Left colon (tissue), 2 donors: ENCODE measurements around the gene HERC2. TPM values are rescaled to one million over a fixed set of nuclear protein-coding genes. Genes with fewer than 3 reads are reported as not detected.
"Not testable (repeated sequence)": the region's sequence is repeated elsewhere in the genome, so short reads cannot be mapped to it uniquely, and the experiment has no call there.

Source experiments
- ATAC-seq: fragments of 200-7000 bp; cut with Tn5 transposase; one replicate; pipeline ENCODE4 v1.9.1; 2020; ENCODE audit warnings: mild to moderate bottlenecking, moderate library complexity
- DNase-seq, 2 donors: peaks; one replicate each; pipeline ENCODE4 v3.0.0-alpha.2; 2020
- intact Hi-C, 2 donors: fragments of 100-400 bp; cut with DNase I in 1 of 2; cut with micrococcal nuclease in 1 of 2; formaldehyde crosslinking; loops; one replicate each; pipeline versions ENCODE4 v1.11.2 to v1.14.0; 2022; cut with DNase I, micrococcal nuclease
- total RNA-seq, 2 donors: library from RNA; stranded (reverse); fragmentation: NEBNext Ultra II Directional; extraction: Animal tissue kit (Norgen Biotek cat#: 25700); gene quantifications; one replicate each; pipeline ENCODE4 v1.2.1, GENCODE V29; 2021
- donor health status: DM: no; HTN: no; CAD: no.
- donor health status: DM: yes; HTN: yes; CAD: no.

The HERC2 gene
- total RNA-seq, 2 donors from 2014 or later = 68.9 to 73.1 TPM

- ATAC-seq, intact Hi-C loops, DNase-seq: not testable (repeated sequence)
Measured at GRCh38 chr15:28231743-28232142, 90.2 kb downstream of the HERC2 start.

DNA sequence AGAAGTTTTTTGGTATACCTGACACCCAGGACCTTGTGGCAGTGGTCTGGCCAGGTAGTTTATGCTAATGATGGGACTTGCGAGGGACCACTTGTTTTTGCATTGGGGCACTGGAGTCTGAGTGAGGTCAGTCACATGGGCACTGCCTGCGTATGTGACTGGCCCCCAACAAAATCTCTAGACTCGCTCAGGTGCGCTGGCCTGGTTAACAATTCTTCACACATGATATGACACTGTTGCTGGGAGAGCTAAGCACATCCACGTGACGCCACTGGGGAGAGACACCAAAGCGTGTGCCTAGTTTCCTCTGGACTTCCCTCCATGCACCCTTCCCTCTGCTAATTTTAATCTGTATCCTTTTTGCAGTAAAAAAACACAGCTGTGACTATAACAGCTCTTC lies 90.6 kb downstream of the HERC2 start:
- intact Hi-C loops, DNase-seq, ATAC-seq: not testable (repeated sequence)

GRCh38 chr15:28228990-28229640 lies 92.9 kb downstream of the HERC2 start:
- ATAC-seq, intact Hi-C loops: not testable (repeated sequence)

DNA sequence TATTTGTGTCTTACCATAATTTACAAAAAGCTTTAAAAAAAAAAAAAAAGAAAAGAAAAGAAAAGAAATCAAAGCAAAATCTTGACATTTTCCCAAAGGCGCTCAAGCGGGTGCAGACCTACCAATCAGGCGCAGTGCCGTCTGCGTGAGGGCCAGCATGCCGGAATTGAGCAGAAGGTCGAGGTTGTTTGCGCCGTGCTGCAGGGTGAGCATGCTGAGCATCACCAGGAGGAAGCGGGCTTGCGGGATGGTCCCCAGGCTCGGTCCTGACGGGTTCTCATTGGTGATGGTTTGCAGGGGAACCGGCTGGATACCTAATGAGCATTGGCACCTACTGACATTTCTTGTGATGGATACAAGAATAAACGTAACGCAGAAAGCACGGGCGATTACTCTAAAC lies 93.9 kb downstream of the HERC2 start:
- DNase-seq = no peak
- no peak for ATAC-seq
- intact Hi-C loops = no loop called here

More at GRCh38 chr15:28228990-28229640, 92.9 kb downstream of the HERC2 start:
- DNase-seq = not testable (repeated sequence)

GRCh38 chr15:28227303-28227702 lies 94.7 kb downstream of the HERC2 start:
- intact Hi-C loops, ATAC-seq, DNase-seq: not testable (repeated sequence)

GRCh38 chr15:28222612-28223011 lies 99.4 kb downstream of the HERC2 start:
- ATAC-seq, intact Hi-C loops, DNase-seq: not testable (repeated sequence)

DNA sequence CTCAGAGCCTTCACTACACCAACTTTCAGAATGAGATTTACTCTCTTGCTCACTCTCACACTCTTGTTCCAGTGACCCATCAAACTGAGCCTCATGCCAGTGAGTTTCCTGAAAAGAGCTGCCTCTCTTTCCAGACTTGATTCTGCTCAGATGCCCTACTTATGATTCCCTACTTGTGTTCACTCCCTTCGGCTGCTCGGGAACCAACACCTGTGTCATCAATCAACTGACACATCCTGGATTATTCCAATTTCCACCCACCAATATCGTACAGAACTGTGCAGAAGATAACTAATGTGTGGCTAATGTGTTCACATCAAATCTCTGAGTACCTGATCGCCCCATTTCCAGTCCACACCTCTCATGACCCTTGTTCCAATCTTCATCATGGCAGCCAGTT lies 100.3 kb downstream of the HERC2 start:
- DNase-seq, intact Hi-C loops, ATAC-seq: not testable (repeated sequence)

GRCh38 chr15:28219116-28219515 lies 102.9 kb downstream of the HERC2 start:
- intact Hi-C loops = no loop called here
- no peak for ATAC-seq
- no peak for DNase-seq

DNA sequence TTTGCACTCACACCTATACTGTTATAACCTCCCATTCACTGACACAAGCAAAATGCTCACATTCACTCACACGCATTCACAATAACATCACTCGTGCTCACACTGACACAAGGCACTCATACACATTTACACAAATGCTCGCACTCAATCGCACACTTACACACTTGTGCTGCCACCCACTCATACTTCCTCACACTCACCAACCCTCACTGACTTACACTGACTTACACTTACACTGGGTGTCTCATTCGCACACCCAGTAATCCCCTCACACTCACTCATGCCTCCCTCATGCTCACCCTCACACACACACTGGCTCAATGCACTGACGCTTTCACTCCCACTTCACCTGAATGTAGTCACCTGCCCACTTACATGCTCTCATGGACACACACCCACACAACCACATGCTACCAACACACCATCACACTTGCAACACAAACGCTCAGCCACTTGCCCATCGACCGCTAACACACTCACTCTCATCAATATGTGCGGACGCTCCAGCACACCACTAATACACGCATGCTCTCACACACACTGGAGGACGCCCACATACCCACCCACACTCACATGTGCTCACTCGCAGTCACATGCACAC lies 104.9 kb downstream of the HERC2 start:
- DNase-seq, intact Hi-C loops, ATAC-seq: not testable (repeated sequence)

DNA sequence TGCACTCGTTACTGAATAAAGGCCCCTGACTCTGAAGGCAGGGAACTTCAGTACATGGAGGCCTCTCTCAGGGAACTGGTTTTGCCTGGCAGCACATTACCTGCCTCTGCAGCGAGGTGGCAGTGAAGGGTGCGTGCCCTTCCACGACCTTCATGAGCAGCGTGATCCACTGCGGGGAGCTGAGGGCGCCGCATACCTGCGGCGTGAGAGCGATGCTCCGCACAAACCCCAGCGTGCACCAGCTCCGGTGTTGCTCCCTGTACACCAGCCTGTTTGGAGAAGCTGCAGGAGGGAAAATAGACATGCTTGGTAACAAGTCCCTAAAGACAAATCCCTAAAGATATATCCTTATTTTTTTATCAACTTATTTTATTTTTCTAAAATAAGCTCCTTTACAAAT lies 106.5 kb downstream of the HERC2 start:
- ATAC-seq, intact Hi-C loops, DNase-seq: not testable (repeated sequence)

- intact Hi-C loops, DNase-seq, ATAC-seq: not testable (repeated sequence)
Measured at GRCh38 chr15:28214006-28214790, 107.8 kb downstream of the HERC2 start.

- ATAC-seq, DNase-seq, intact Hi-C loops: not testable (repeated sequence)
Measured at GRCh38 chr15:28213393-28213792, 108.6 kb downstream of the HERC2 start.

GRCh38 chr15:28208583-28208982 lies 113.4 kb downstream of the HERC2 start:
- intact Hi-C loops = no loop called here
- no peak for DNase-seq
- ATAC-seq = no peak

DNA sequence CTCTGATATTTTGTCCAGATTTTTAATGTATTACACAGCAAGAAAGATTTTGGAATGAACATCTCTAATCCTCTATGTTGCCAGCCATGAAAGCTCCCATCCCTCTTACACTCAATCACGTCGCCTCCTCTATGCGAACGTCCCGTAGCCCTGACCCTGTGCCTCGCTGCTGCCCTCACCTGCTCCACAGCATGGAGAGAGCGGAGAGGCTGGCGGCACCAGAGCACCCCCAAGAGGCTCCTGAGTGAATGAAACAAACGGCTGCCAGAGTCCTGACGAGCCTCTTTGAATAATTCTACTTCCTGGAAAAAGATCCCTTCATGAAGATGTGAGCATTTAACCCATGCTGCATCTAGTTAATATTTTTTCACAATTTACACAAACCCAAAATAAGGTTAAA lies 116.3 kb downstream of the HERC2 start:
- DNase-seq, intact Hi-C loops: not testable (repeated sequence)
- ATAC-seq = peak; percentile 26

DNA sequence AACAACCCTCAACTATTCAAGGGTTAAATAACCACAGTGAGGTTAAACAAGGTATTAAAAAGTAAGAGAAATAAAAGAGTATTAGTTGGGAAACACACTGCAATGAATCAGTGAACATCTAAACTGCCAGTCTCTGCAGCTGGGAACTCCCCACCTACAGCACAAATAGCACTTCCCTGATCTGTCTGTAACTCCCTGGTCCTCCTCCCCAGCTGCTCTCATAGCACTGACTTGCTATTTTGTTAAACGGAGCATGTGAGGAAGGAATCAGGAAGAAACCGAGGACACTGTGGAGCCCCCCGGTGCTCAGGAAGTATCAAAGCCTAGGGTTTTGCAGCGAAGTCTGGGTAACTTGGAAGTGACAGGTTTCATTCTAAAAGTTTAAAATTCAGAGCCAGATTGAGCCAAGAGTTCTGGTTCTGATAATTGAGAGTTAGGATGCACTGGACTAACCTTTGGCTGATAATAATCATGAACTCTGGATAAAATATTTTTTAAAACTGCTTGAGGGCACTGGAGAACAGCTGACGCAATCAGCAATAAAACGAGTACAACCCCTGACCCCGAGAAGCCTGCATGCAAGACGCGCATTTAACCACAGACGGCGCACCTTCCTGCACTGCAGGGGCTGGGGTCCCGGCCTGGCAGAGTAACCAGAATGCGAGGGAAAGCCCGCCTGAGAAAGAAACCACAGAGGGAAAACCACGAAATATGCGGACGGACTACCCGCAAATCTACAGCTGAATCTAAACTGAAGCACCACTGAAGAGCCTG lies 118.7 kb downstream of the HERC2 start:
- intact Hi-C loops, ATAC-seq, DNase-seq: not testable (repeated sequence)

DNA sequence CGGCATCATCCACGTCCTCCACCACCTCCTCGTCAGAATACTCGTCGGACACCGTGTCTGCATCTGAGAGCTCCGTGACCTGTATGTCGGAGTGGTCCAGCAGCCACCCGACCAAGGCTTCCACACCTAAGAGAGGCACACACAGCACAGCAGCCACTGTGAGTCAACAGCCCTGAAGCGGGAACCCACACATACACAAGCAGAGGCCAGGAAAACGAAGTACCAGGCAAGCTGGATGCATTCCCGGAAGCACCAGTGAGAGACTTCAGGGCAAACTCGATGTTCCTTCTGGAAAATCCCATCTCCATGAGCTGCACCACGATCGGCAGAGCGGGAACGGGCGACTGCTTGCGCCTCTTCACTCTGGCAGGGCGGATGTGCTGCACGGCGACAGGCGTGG lies 119.9 kb downstream of the HERC2 start:
- intact Hi-C loops, ATAC-seq, DNase-seq: not testable (repeated sequence)

DNA sequence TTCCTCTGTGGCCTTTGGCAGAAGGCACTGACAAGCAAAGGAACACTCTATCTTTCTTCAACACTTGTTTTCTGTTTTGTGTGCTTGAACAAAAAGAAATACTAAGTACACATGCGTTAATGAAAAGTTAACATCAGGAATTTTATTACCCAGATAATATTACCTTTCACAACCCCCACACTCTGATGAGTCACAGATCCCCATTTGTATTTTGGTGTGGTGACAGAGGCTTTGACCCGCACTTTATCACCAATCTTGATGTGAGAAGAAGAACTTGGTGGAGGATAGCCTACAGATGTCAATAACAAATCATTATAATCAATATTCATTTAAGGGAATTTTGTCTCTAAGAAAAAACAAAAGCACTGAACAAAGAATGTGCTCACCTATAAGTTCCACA lies 123.8 kb downstream of the HERC2 start:
- intact Hi-C loops, DNase-seq, ATAC-seq: not testable (repeated sequence)

DNA sequence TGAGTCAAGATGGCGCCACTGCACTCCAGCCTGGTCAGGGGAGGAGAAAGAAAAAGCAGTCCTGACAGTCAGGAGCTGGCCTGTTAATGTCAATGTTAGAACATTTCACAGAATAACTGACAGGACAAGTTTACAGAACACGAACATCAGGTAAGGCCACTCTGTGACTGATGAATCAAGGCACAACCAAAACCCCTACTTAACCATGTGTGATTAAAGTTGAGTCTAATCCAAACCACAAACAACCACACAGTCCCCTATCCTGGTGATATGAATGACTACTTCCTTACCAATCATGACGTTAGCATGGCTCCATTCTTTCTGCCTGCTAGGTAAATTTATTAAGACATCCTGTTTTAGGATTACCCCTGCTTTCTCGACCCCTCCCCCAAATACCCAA lies 124.3 kb downstream of the HERC2 start:
- DNase-seq, ATAC-seq, intact Hi-C loops: not testable (repeated sequence)

DNA sequence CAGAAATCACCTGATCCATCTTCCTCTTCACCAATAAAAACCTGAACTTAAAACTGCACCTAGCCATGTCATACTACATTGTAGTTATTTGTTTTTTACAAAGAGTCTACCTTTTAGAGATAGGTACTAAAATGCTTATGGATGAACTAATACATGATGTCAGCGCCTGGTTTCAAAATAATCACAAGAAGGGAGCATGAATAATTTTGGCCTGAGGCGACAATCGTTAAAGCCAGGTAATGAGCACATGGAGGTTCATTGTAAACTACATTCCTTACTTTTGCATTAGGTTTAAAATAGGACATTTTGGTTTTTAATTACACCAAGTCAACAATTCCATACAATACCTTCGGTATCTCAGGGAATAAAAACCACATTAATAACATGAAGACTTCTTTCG lies 125.4 kb downstream of the HERC2 start:
- DNase-seq, intact Hi-C loops, ATAC-seq: not testable (repeated sequence)
